Neural cell (in vitro differentiated cells): ENCODE data around the gene AKR1B1.

ENCODE experiments used
- CTCF ChIP-seq: fragments of 450-650 bp; IDR thresholded peaks from 2 replicates; pipeline ENCODE4 v1.5.1; 2014; ENCODE audit warnings: antibody characterized with exemption, mild to moderate bottlenecking, moderate library complexity; ENCODE audit not compliant: poor library complexity, severe bottlenecking
- EP300 ChIP-seq: fragments of 450-650 bp; conservative IDR thresholded peaks from 2 replicates; pipeline ENCODE4 v1.6.1; 2014; ENCODE audit warnings: antibody characterized with exemption, mild to moderate bottlenecking, moderate library complexity; ENCODE audit not compliant: poor library complexity, severe bottlenecking
- EZH2 ChIP-seq: fragments of 200-600, 300-800 bp; shearing (Covaris generic), sonication (generic); IDR thresholded peaks from 2 replicates; pipeline ENCODE4 v1.6.1; 2014; ENCODE audit warnings: antibody characterized with exemption, low read length, borderline replicate concordance, mild to moderate bottlenecking; ENCODE audit not compliant: insufficient read depth, poor library complexity, severe bottlenecking
- MXI1 ChIP-seq: fragments of 450-650 bp; conservative IDR thresholded peaks from 2 replicates; pipeline ENCODE4 v1.6.1; 2014; ENCODE audit warnings: antibody characterized with exemption, mild to moderate bottlenecking; ENCODE audit not compliant: poor library complexity, severe bottlenecking
- POLR2AphosphoS5 ChIP-seq: IDR thresholded peaks from 2 replicates; pipeline ENCODE4 v1.6.1; 2012
- RAD21 ChIP-seq: fragments of 450-650 bp; conservative IDR thresholded peaks from 2 replicates; pipeline ENCODE4 v1.6.1; 2014; ENCODE audit warnings: antibody characterized with exemption, mild to moderate bottlenecking, moderate library complexity
- REST ChIP-seq: IDR thresholded peaks from 2 replicates; pipeline ENCODE4 v1.6.1; 2012; ENCODE audit warnings: borderline replicate concordance
- TAF1 ChIP-seq: IDR thresholded peaks from 2 replicates; pipeline ENCODE4 v1.6.1; 2012; ENCODE audit warnings: low read depth

- no peak for TF ChIP-seq EZH2
- no peak for TF ChIP-seq RAD21
- no peak for TF ChIP-seq CTCF
- TF ChIP-seq EP300 = no peak
- TF ChIP-seq TAF1 = no peak
- TF ChIP-seq MXI1 = no peak
- TF ChIP-seq REST = no peak
- TF ChIP-seq POLR2AphosphoS5 = no peak
These were observed 21.3 kb upstream of the AKR1B1 start for GRCh38 chr7:134480202-134480601.
